Esophagus muscularis mucosa (tissue), 4 donors: ENCODE measurements around the gene FGFRL1.

ENCODE experiments used
- CTCF ChIP-seq, 3 experiments: fragments of 200-600 bp in 2 of 3; fragments of 450-650 bp in 1 of 3; sonication (generic) in 2 of 3; IDR thresholded peaks; one replicate each; pipeline ENCODE4 v1.5.1; 2017 to 2019; ENCODE audit warnings: antibody characterized with exemption in 3 of 3, mild to moderate bottlenecking in 2 of 3, moderate library complexity in 1 of 3
- EP300 ChIP-seq: sonication (generic); formaldehyde crosslinking; IDR thresholded peaks from one replicate; pipeline ENCODE4 v1.6.1; 2017; ENCODE audit warnings: antibody characterized with exemption
- POLR2A ChIP-seq: fragments of 450-650 bp; IDR thresholded peaks from one replicate; pipeline ENCODE4 v1.6.1; 2017; ENCODE audit warnings: antibody characterized with exemption, moderate library complexity, mild to moderate bottlenecking, low read depth
- POLR2AphosphoS5 ChIP-seq, 2 donors: sonication (generic); formaldehyde crosslinking; IDR thresholded peaks; one replicate each; pipeline ENCODE4 v1.6.1; 2017; ENCODE audit warnings: antibody characterized with exemption in 2 of 2

GRCh38 chr4:1049591-1049905, 38.1 kb downstream of the FGFRL1 start:
- TF ChIP-seq CTCF (IDR thresholded peaks at IDR 0.05) (no peak), POLR2AphosphoS5 (IDR thresholded peaks at IDR 0.05) (no peak), POLR2A (no peak), EP300 (no peak)
